Activated CD4-positive, alpha-beta T cell treated with anti-CD3 and anti-CD28 coated beads, Interleukin-2, amount 10 ng/mL, durations not matched to agents 7 days and 5 days (primary cell): ENCODE results near the gene EYS. TPM values are rescaled to one million over a fixed set of nuclear protein-coding genes. Genes with fewer than 3 reads are reported as not detected.

Source experiments
- CTCF ChIA-PET: fragments of 350-600 bp; sonication (Branson Sonifier 250); formaldehyde crosslinking; loops from one replicate; lab custom pipeline; 2021; ENCODE audit warnings: antibody characterized with exemption; lab: Charles Lee
- POLR2A ChIA-PET: fragments of 350-600 bp; sonication (Branson Sonifier 250); formaldehyde crosslinking; loops from one replicate; lab custom pipeline; 2021; ENCODE audit warnings: antibody characterized with exemption; lab: Charles Lee
- DNase-seq: peaks from one replicate; pipeline ENCODE4 v3.0.0-alpha.2; 2020
- H3K27ac Mint-ChIP-seq: one replicate; pipeline ENCODE4 v1.8.0; 2021; ENCODE audit warnings: mild to moderate bottlenecking, moderate library complexity, mixed read lengths
- H3K27me3 Mint-ChIP-seq: one replicate; pipeline ENCODE4 v1.8.0; 2021; ENCODE audit warnings: mixed read lengths
- H3K36me3 Mint-ChIP-seq: one replicate; pipeline ENCODE4 v1.8.0; 2021; ENCODE audit warnings: low read depth, mixed read lengths
- H3K4me1 Mint-ChIP-seq: one replicate; pipeline ENCODE4 v1.8.0; 2021; ENCODE audit warnings: mixed read lengths
- H3K4me3 Mint-ChIP-seq: one replicate; pipeline ENCODE4 v1.8.0; 2021; ENCODE audit warnings: mild to moderate bottlenecking, moderate library complexity, mixed read lengths
- H3K9me3 Mint-ChIP-seq: one replicate; pipeline ENCODE4 v1.8.0; 2021; ENCODE audit warnings: mixed read lengths
- total RNA-seq, 2 experiments: library from RNA; stranded (reverse); gene quantifications; one replicate each; pipeline ENCODE4 v1.2.3, GENCODE V29; 2021

The EYS gene
- total RNA-seq, 2 experiments from 2014 or later, result not detected

DNA sequence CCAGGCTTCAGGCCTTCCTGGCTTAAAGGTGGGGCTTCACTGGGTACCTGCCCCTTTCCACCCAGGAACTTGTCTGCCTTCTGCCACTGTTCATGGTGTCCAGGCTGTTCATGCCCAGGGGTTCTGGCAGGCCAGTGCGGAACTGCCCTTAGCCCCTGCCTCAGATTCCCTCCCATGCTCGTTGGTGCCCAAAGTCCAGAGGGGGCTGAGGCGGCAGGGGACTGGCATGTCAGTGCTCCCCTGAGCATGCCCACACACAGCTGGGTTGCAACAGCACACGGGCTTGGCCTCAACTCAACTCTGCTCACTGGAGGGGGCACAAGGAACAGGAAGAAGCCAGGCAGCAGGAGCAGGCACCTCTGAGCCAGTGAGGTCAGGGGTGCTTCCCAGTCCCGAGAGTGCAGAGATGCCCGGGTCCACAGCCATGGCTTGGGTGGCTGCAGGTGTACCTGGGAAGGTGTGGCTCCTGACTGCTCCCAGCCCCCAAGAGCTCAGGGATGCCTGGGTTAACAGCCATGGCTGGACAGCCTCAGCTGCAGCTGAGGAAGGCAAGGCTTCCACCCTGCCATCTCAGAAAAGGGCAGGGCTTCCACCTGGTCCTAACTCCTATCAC, 845.9 kb downstream of the EYS start:
- no peaks in the 10 kb centered on the region for H3K4me1 Mint-ChIP-seq
- no peaks in the 10 kb centered on the region for H3K9me3 Mint-ChIP-seq
- no peaks in the 10 kb centered on the region for H3K36me3 Mint-ChIP-seq
- H3K27ac Mint-ChIP-seq, result no peak overlapping the region
- ChIA-PET CTCF (no interaction called here), POLR2A (no interaction called here)
- no peak for DNase-seq
- no peak overlapping the region for H3K4me3 Mint-ChIP-seq
- H3K27me3 Mint-ChIP-seq, result no peaks in the 10 kb centered on the region

DNA sequence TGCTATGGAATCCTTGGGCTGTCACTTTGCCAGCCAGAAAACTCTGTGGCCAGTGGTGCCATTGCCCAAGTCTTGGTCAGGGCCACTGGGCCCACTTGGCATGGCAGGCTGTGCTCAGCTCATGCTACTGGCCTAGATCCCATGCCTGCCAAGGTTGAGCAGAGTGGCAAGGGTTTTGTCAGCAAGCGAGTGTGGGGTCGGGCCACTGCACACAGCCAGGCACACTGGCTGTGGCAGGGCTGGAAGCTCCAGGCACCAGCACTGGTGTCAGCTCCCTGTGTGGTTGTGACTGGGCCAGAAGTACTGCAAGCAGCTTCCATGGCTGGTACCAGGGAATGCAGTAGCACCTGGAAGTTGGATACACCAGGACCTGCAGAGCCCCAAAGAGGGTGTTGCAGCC, 846.8 kb downstream of the EYS start:
- Mint-ChIP-seq H3K27me3 (no peaks in the 10 kb centered on the region), H3K36me3 (no peaks in the 10 kb centered on the region), H3K4me1 (no peaks in the 10 kb centered on the region), H3K9me3 (peaks cover under 1% of the 10 kb centered on the region), H3K27ac (no peak overlapping the region), H3K4me3 (no peak overlapping the region)
- POLR2A ChIA-PET, result no interaction called here
- CTCF ChIA-PET, result no interaction called here
- DNase-seq, result no peak

DNA sequence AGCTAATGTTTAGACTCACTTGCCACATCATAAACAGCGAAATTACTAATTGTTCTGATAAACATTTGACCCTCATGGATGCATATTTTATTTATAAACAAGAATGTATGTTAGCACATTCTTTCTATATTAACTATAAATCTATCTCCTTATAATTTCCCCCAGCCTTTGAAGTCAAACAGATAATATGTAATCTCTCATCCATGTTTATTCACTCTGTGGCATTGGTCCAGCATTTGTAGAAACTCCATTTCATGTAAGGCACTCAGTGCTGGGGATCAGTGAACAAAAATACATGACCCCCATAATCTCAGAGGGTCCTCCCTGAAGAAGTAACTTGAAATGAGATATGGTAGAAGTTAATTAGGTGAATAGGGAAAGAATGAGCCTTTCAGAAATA, 856.9 kb downstream of the EYS start:
- H3K4me3 Mint-ChIP-seq, result no peak overlapping the region

DNA sequence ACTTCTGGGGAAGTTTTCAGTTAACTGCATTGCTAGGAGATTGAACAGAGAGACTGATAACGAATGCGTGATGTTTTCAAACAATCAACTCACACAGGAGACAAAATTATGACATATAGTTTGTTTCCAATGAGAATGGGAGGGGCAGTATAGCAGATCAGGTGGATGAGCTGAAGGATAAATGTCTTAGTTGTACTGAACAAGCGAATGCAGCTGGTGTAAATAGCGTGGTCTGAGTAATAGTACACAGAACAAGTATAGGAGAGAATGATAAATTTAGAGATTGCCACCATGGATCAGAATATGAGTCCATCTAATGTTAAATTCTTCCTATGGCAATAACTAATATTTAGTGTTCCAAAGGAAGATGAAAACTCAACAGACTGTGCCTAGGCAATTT, 858.6 kb downstream of the EYS start:
- H3K36me3 Mint-ChIP-seq, result no peaks in the 10 kb centered on the region
- no peak overlapping the region for H3K4me3 Mint-ChIP-seq
- no peak overlapping the region for H3K27ac Mint-ChIP-seq
- no peaks in the 10 kb centered on the region for H3K4me1 Mint-ChIP-seq
- H3K27me3 Mint-ChIP-seq, result no peaks in the 10 kb centered on the region
- CTCF ChIA-PET, result no interaction called here
- H3K9me3 Mint-ChIP-seq, result peaks cover 12% of the 10 kb centered on the region
- DNase-seq, result no peak
- POLR2A ChIA-PET, result no interaction called here

More for the DNA sequence above, 856.9 kb downstream of the EYS start:
- Mint-ChIP-seq H3K27ac (no peak overlapping the region), H3K27me3 (no peaks in the 10 kb centered on the region), H3K9me3 (peaks cover 14% of the 10 kb centered on the region), H3K36me3 (no peaks in the 10 kb centered on the region), H3K4me1 (no peaks in the 10 kb centered on the region)
- CTCF ChIA-PET, result no interaction called here
- no peak for DNase-seq
- POLR2A ChIA-PET, result no interaction called here

DNA sequence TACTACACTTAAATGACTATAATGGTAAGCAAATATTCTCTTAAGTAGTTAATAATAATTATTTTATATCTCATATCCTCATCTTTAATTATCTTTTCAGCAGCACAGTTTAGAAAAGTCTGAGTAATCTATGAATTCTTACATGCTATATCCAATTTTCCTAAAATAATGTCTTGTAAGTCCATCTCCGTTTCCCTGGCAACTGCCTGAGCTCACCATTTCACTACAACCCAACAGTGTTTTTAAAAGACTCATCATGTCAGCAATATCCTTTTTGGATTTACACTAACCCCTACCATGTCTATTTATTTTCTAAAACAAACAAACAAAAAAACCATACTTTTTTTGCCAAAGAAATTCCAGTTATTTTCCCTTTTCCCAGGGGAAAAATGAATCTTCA, 859.6 kb downstream of the EYS start:
- Mint-ChIP-seq H3K4me1 (no peaks in the 10 kb centered on the region), H3K27ac (no peak overlapping the region), H3K4me3 (no peak overlapping the region), H3K9me3 (peaks cover 11% of the 10 kb centered on the region), H3K27me3 (no peaks in the 10 kb centered on the region), H3K36me3 (no peaks in the 10 kb centered on the region)
- POLR2A ChIA-PET, result no interaction called here
- no peak for DNase-seq
- CTCF ChIA-PET, result no interaction called here

DNA sequence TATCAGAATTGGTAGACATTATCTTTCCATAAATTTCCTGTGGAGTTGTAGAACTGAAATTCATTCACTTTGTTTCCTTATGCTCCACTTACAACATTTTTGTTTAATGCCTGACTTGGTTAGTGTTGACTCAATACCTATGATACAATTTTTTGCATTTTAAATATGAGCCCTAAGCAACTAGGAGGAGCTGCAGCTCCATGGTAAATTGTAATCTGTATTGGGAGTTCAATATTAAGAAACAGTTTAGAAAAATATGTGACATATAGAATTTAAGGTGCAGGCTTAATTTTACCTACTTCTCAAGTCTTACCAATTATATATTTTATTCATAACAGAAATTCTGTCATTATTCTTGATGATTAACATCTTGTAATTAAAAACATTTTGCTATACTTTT, 868.3 kb downstream of the EYS start:
- CTCF ChIA-PET, result no interaction called here
- H3K36me3 Mint-ChIP-seq, result no peaks in the 10 kb centered on the region
- DNase-seq, result no peak
- POLR2A ChIA-PET, result no interaction called here
- H3K4me1 Mint-ChIP-seq, result no peaks in the 10 kb centered on the region
- no peak overlapping the region for H3K27ac Mint-ChIP-seq
- no peaks in the 10 kb centered on the region for H3K27me3 Mint-ChIP-seq
- H3K4me3 Mint-ChIP-seq, result no peak overlapping the region
- peaks cover 6% of the 10 kb centered on the region for H3K9me3 Mint-ChIP-seq

DNA sequence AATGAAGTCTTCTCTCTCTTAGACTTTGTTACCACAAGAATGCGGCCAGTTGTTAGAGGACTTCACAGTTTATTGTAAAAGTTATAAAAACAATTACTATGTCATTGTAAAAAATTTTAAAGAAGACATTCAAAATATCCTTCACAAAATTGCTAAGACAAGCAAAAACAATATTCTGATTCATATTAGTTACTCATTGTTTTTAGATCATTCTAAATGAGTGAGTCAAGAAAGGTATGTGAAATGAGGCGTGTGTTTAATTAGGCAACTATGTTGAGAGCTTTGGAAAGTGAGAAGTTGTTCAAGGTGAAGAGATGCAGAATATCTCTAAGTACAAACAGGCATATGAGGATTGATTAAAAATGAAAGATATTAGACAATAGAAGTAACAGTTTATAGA, 875.3 kb downstream of the EYS start:
- H3K4me3 Mint-ChIP-seq, result no peak overlapping the region
- ChIA-PET CTCF (no interaction called here), POLR2A (no interaction called here)
- H3K27me3 Mint-ChIP-seq, result no peaks in the 10 kb centered on the region
- H3K4me1 Mint-ChIP-seq, result no peaks in the 10 kb centered on the region
- no peak overlapping the region for H3K27ac Mint-ChIP-seq
- H3K9me3 Mint-ChIP-seq, result peaks cover 2% of the 10 kb centered on the region
- no peak for DNase-seq
- H3K36me3 Mint-ChIP-seq, result no peaks in the 10 kb centered on the region

DNA sequence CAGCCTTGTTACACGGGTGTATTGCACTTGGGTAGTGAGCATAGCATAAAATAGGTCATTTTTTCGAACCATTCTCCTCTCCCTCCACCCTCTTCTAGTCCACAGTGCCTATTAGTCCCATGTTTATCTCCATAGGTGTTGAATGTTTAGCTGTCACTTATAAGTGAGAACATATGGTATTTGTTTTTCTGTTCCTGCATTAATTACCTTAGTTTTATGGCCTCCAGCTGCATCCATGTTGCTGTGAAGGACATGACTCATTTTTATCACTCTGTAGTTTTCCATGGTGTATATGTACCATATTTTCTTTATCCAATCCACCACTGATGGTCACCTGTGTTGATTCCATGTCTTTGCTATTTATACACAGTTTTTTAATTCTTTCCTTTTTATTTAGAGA, 889.5 kb downstream of the EYS start:
- no peaks in the 10 kb centered on the region for H3K9me3 Mint-ChIP-seq
- ChIA-PET POLR2A (no interaction called here), CTCF (no interaction called here)
- H3K27ac Mint-ChIP-seq, result no peak overlapping the region
- no peaks in the 10 kb centered on the region for H3K4me1 Mint-ChIP-seq
- H3K36me3 Mint-ChIP-seq, result no peaks in the 10 kb centered on the region
- H3K27me3 Mint-ChIP-seq, result no peaks in the 10 kb centered on the region
- H3K4me3 Mint-ChIP-seq, result no peak overlapping the region
- no peak for DNase-seq

DNA sequence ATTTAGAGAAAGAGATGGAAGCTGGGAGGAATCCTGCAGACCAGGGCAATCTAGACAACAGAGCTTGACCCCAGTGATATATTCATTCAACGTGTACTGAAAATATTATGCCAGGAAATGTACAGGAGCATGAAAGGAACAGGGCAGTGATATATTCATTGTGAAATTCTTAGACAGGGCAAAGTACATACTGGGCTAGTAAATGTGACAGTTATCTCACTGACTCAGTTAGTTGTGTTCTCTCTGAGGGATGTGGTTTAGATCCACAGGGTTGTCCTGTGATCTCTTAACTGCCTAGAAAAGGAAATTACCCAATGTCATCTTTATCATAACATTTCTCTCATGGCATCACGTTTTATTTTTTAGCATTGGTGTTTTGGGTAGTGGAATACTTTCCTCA, 891.3 kb downstream of the EYS start:
- DNase-seq, result no peak
- Mint-ChIP-seq H3K27ac (no peak overlapping the region), H3K4me3 (no peak overlapping the region), H3K27me3 (no peaks in the 10 kb centered on the region), H3K36me3 (no peaks in the 10 kb centered on the region), H3K4me1 (no peaks in the 10 kb centered on the region), H3K9me3 (no peaks in the 10 kb centered on the region)
- POLR2A ChIA-PET, result no interaction called here
- CTCF ChIA-PET, result no interaction called here

DNA sequence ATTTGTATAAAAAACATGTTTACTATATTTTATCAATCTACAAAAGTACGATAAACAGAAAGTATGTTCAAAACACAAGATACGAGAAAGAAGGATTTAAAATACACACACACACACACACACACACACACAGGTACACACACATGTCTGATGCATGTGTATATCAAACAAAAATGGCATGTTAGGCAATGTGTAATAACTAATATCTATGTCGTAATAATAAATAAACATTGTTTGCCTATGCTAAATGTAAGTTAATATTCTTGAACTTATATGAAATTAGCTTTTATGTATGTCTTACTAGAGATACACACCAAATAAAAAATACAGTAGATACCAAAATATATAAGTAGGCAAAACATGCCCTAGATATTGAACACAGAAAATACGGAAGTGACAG, 894.9 kb downstream of the EYS start:
- no peaks in the 10 kb centered on the region for H3K27me3 Mint-ChIP-seq
- CTCF ChIA-PET, result interaction anchor here (0.6 kb wide), 1 partner anchor 194 kb away, joined by 3 read pairs; no protein-coding TSS in a partner anchor
- no peak for DNase-seq
- POLR2A ChIA-PET, result no interaction called here
- H3K36me3 Mint-ChIP-seq, result no peaks in the 10 kb centered on the region
- no peaks in the 10 kb centered on the region for H3K4me1 Mint-ChIP-seq
- no peak overlapping the region for H3K4me3 Mint-ChIP-seq
- no peak overlapping the region for H3K27ac Mint-ChIP-seq
- H3K9me3 Mint-ChIP-seq, result no peaks in the 10 kb centered on the region

DNA sequence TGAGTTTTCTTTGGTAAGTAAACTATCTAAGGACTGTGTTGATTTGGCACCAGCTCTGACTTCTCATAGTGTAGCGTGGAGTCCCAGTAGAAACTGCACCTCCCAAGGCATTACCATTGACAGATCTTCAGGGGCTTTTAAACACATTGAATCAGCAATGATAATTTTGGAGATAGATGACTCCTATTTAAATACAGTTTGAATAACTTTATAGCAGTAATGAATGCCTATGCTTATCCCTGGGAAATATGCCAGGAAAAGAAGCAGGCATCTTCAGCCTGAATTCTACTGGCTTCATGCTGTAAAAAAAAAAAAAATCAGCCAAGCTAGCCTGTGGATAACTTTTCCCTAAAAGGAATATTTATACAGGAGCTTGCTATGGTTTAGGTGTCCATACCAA, 895.9 kb downstream of the EYS start:
- H3K4me3 Mint-ChIP-seq, result no peak overlapping the region
- no peaks in the 10 kb centered on the region for H3K9me3 Mint-ChIP-seq
- CTCF ChIA-PET, result no interaction called here
- DNase-seq, result no peak
- H3K36me3 Mint-ChIP-seq, result no peaks in the 10 kb centered on the region
- POLR2A ChIA-PET, result no interaction called here
- H3K27ac Mint-ChIP-seq, result no peak overlapping the region
- no peaks in the 10 kb centered on the region for H3K27me3 Mint-ChIP-seq
- H3K4me1 Mint-ChIP-seq, result no peaks in the 10 kb centered on the region

DNA sequence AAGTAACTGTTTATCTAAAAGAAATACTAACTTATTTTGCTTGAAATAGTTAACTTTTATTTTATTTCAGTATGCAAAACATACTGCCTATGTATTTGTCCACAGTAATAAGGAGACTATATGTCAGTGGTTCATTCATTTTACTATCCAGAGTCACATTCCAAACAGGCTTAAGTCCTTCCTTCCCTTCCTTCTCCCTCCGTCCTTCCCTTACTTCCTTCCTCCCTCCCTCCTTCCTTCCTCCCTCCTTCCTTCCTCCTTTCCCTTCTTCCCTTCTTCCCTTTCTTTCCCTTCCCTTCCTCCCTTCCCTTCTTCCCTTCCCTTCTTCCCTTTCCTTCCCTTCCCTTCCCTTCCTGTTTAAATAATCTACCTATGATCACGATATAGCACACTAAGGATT, 899.2 kb downstream of the EYS start:
- ChIA-PET CTCF (no interaction called here), POLR2A (no interaction called here)
- no peaks in the 10 kb centered on the region for H3K4me1 Mint-ChIP-seq
- no peak overlapping the region for H3K27ac Mint-ChIP-seq
- H3K36me3 Mint-ChIP-seq, result no peaks in the 10 kb centered on the region
- H3K9me3 Mint-ChIP-seq, result peaks cover 2% of the 10 kb centered on the region
- no peak for DNase-seq
- H3K4me3 Mint-ChIP-seq, result no peak overlapping the region
- H3K27me3 Mint-ChIP-seq, result no peaks in the 10 kb centered on the region

DNA sequence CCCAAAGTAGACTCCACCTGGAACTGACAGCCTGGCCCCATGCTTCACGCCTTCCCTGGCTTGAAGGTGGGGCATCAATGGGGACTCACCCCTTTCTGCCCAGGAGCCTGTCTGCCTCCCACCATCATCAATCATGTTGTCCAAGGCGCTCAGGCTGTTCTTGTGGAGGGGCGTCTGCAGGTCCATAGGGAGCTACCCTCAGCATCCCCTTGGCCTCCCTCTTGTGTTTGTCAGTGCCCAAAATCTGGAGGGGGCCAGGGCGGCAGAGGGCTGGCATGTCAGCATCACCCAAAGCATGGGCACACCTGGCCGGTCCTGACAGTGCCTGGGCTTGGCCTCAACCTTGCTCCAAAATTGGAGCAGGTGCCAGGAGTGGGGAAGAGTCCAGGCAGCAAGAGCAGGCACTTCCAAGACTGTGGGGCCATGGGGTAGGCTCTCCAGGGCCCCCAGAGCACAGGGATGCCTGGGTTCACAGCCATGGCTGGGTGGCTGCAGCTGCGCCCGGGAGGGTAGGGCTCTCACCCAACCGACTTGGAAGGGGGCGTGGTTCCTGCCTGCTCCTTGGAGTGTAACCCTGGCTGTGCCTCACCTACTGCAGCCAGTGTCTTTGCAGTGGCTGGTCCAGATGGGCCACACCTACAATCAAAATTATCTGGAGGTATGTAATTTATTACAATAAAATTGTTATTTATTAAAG, 903.4 kb downstream of the EYS start:
- POLR2A ChIA-PET, result no interaction called here

DNA sequence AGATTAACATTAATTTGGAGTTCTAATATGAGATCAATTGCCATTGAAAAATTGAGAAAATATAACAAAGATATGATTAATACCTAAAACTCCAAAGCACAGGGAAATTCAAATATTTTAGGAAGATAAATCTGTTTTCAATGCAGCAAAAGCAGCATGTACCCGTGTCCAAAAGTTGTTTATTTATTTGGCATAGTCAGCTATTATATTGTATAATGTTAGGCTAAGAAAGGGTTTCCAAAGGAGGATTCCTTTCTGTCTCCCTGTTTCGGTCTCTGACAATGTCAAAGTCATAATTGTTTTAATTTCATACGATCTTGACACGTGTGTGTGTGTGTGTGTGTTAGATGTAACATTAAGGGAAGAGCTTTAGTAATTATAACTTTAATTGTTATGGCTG, 914.5 kb downstream of the EYS start:
- Mint-ChIP-seq H3K9me3 (no peaks in the 10 kb centered on the region), H3K36me3 (no peaks in the 10 kb centered on the region), H3K4me3 (no peak overlapping the region), H3K4me1 (no peaks in the 10 kb centered on the region), H3K27me3 (no peaks in the 10 kb centered on the region), H3K27ac (no peak overlapping the region)
- POLR2A ChIA-PET, result no interaction called here
- CTCF ChIA-PET, result no interaction called here
- DNase-seq, result no peak

More for the DNA sequence above, 903.4 kb downstream of the EYS start:
- no peaks in the 10 kb centered on the region for H3K36me3 Mint-ChIP-seq
- no peaks in the 10 kb centered on the region for H3K27me3 Mint-ChIP-seq
- H3K4me1 Mint-ChIP-seq, result no peaks in the 10 kb centered on the region
- no peak overlapping the region for H3K27ac Mint-ChIP-seq
- DNase-seq, result no peak
- peaks cover 2% of the 10 kb centered on the region for H3K9me3 Mint-ChIP-seq
- H3K4me3 Mint-ChIP-seq, result no peak overlapping the region
- CTCF ChIA-PET, result no interaction called here
